ENCODE results near the gene ACTN2. TPM values are rescaled to one million over a fixed set of nuclear protein-coding genes. Genes with fewer than 3 reads are reported as not detected.

ACTN2 gene
- total RNA-seq, 2 donors from 2014 or later = 0.37 to 0.50 TPM

Other genes with a start within 250 kb of the ACTN2 start
- 100 to 1,000 TPM; 132 to 156 TPM for gene LGALS8, start 162.5 kb upstream of the ACTN2 start, total RNA-seq
- gene HEATR1, start 82.0 kb upstream of the ACTN2 start, total RNA-seq = 10 to 100 TPM; 49.4 to 74.0 TPM
- 10 to 100 TPM; 67.4 to 68.7 TPM for gene MTR, start 108.8 kb downstream of the ACTN2 start, total RNA-seq

Data from activated naive CD4-positive, alpha-beta T cell treated with anti-CD3 and anti-CD28 coated beads, Interleukin-2, amount 50 U/mL, for 72 hours (primary cell).